Esophagus muscularis mucosa (tissue), 4 donors: ENCODE measurements around the gene CDH22.

Experiments
- EP300 ChIP-seq: sonication (generic); formaldehyde crosslinking; IDR thresholded peaks from one replicate; pipeline ENCODE4 v1.6.1; 2017; ENCODE audit warnings: antibody characterized with exemption
- POLR2A ChIP-seq: fragments of 450-650 bp; IDR thresholded peaks from one replicate; pipeline ENCODE4 v1.6.1; 2017; ENCODE audit warnings: antibody characterized with exemption, moderate library complexity, mild to moderate bottlenecking, low read depth
- TF ChIP-seq, protein P1 (sequence below), 3 experiments: fragments of 200-600 bp in 2 of 3; fragments of 450-650 bp in 1 of 3; sonication (generic) in 2 of 3; IDR thresholded peaks; one replicate each; pipeline ENCODE4 v1.5.1; 2017 to 2019; ENCODE audit warnings: antibody characterized with exemption in 3 of 3, mild to moderate bottlenecking in 2 of 3, moderate library complexity in 1 of 3

DNA sequence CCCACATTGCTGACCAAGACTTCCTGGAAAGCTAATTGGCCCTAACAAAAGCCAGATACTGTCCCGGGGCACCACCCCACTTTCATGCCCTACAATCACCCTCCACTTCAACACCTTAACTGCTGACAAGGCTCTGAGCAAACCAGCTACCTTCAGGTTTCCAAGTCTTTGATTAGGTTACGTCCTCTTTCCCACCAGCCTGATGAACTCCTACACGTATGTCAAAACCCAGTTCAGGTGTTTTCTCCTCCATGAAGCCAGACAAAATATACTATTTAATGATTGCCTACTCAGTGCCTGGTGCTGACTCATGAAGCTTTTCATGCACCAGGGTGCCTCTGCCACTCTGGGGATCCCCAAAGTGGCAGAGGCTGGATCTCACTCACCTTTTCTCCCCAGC is 58.6 kb downstream of the CDH22 start:
- TF ChIP-seq, protein P1, sequence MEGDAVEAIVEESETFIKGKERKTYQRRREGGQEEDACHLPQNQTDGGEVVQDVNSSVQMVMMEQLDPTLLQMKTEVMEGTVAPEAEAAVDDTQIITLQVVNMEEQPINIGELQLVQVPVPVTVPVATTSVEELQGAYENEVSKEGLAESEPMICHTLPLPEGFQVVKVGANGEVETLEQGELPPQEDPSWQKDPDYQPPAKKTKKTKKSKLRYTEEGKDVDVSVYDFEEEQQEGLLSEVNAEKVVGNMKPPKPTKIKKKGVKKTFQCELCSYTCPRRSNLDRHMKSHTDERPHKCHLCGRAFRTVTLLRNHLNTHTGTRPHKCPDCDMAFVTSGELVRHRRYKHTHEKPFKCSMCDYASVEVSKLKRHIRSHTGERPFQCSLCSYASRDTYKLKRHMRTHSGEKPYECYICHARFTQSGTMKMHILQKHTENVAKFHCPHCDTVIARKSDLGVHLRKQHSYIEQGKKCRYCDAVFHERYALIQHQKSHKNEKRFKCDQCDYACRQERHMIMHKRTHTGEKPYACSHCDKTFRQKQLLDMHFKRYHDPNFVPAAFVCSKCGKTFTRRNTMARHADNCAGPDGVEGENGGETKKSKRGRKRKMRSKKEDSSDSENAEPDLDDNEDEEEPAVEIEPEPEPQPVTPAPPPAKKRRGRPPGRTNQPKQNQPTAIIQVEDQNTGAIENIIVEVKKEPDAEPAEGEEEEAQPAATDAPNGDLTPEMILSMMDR (IDR thresholded peaks at IDR 0.05): no peak
- TF ChIP-seq POLR2A (no peak), EP300 (no peak)
